ENCODE measurements around the gene AMDHD1.

The AMDHD1 gene

DNA sequence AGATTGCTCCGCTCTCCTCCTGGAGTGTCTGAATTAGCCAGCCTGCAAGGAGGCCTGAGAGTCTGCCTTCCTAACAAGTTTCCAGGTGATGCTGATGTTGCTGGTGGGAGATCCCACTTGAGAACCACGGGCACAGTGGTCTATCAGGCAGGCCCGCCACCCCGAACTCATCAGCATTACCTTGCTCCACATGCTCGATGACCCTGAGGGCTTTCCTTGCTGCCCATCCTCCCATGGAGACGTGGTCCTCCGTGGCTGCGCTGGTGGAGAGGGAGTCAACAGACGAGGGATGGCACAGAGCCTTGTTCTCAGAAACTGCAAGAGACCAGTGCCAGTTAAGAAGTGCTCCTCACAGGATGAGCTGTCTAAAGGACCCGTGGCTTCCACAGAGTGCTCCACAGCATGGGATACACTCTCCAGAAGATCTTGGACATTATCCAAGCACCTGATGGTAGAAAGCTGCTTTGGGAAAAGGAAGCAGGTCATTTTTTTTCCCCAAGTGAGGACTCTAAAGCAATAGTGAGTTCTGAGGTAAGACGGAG, 34.7 kb downstream of the AMDHD1 start:
- no peaks in the 10 kb centered on the region for H3K9me3 ChIP-seq (ENCODE audit: control insufficient read depth, low read length)
- no peak overlapping the region for H3K4me3 ChIP-seq (ENCODE audit: insufficient read depth, low read depth, low read length, poor library complexity, severe bottlenecking)
- no peak overlapping the region for H3K27ac ChIP-seq (ENCODE audit: insufficient read depth, low read length, poor library complexity, severe bottlenecking)
- no peaks in the 10 kb centered on the region for H3K27me3 ChIP-seq (replicated peaks; ENCODE audit: control insufficient read depth, insufficient read depth, low read length, poor library complexity, severe bottlenecking)
- DNase-seq = no peak
- H3K36me3 ChIP-seq (ENCODE audit: control insufficient read depth, insufficient read depth, low read length) = no peaks in the 10 kb centered on the region
- no peaks in the 10 kb centered on the region for H3K4me1 ChIP-seq (ENCODE audit: control insufficient read depth, insufficient read depth, low read length, poor library complexity, severe bottlenecking)

DNA sequence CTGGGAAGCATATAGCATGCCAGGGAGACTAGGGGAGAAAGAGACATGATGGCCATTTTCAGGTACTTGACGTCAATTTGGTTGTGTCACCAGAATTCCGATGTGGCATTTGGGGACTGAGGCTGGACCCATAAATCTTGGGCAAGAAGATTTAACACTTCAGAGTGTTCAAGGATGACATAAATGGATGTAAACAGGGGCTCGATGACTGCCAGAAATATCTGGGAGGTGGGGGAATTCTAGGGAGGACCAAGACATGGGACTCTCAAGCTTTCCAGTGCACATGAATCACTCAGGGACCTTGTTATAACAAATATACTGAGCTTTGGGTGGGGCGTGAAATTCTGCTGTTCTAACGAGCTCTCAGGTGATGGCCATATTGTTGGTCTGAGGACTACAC, 35.2 kb downstream of the AMDHD1 start:
- Histone ChIP-seq H3K27me3 (replicated peaks; ENCODE audit: control insufficient read depth, insufficient read depth, low read length, poor library complexity, severe bottlenecking) (no peaks in the 10 kb centered on the region), H3K4me1 (ENCODE audit: control insufficient read depth, insufficient read depth, low read length, poor library complexity, severe bottlenecking) (no peaks in the 10 kb centered on the region), H3K36me3 (ENCODE audit: control insufficient read depth, insufficient read depth, low read length) (no peaks in the 10 kb centered on the region), H3K9me3 (ENCODE audit: control insufficient read depth, low read length) (no peaks in the 10 kb centered on the region), H3K27ac (ENCODE audit: insufficient read depth, low read length, poor library complexity, severe bottlenecking) (no peak overlapping the region), H3K4me3 (ENCODE audit: insufficient read depth, low read depth, low read length, poor library complexity, severe bottlenecking) (no peak overlapping the region)
- no peak for DNase-seq

DNA sequence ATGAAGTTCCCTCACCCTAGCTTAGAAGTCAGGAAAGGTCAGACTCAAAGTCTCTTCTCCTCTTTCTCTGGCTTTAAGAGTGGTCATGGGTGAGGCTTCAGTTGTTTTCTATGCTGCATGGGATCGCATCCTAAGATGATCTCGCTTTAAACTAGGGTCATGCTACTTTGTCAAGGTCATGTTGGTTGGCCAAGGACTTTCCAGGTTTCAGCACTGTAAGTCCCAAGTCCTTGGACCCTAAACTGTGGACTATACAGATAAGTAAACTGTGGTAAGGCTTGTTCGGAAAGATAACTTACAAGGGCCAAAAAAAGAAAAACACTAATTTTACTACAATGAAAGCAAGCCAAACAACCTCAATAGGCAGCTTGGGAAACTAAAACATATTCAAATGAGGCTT, 35.6 kb downstream of the AMDHD1 start:
- no peaks in the 10 kb centered on the region for H3K36me3 ChIP-seq (ENCODE audit: control insufficient read depth, insufficient read depth, low read length)
- no peak overlapping the region for H3K4me3 ChIP-seq (ENCODE audit: insufficient read depth, low read depth, low read length, poor library complexity, severe bottlenecking)
- DNase-seq = no peak
- H3K9me3 ChIP-seq (ENCODE audit: control insufficient read depth, low read length) = no peaks in the 10 kb centered on the region
- no peaks in the 10 kb centered on the region for H3K27me3 ChIP-seq (replicated peaks; ENCODE audit: control insufficient read depth, insufficient read depth, low read length, poor library complexity, severe bottlenecking)
- no peak overlapping the region for H3K27ac ChIP-seq (ENCODE audit: insufficient read depth, low read length, poor library complexity, severe bottlenecking)
- no peaks in the 10 kb centered on the region for H3K4me1 ChIP-seq (ENCODE audit: control insufficient read depth, insufficient read depth, low read length, poor library complexity, severe bottlenecking)

DNA sequence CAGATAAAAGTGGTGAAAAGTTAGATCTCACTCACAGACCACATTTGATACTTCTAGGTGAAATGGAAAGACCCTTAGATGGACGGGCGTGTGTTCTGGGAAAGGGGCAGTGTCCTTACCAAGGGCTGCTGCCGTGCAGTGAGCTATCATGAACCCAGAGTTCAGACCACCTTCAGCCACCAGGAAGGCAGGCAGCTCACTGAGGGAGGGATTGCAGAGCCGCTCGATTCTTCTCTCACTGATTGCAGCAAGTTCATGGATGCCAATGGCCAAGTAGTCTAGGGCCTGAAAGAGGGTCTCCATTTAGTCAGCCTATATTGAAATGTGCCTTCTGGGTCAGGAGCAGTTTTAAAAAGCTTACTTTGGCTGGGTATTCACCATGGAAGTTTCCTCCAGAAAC, 37.3 kb downstream of the AMDHD1 start:
- Histone ChIP-seq H3K4me1 (ENCODE audit: control insufficient read depth, insufficient read depth, low read length, poor library complexity, severe bottlenecking) (no peaks in the 10 kb centered on the region), H3K27me3 (replicated peaks; ENCODE audit: control insufficient read depth, insufficient read depth, low read length, poor library complexity, severe bottlenecking) (no peaks in the 10 kb centered on the region), H3K36me3 (ENCODE audit: control insufficient read depth, insufficient read depth, low read length) (no peaks in the 10 kb centered on the region), H3K4me3 (ENCODE audit: insufficient read depth, low read depth, low read length, poor library complexity, severe bottlenecking) (no peak overlapping the region), H3K9me3 (ENCODE audit: control insufficient read depth, low read length) (no peaks in the 10 kb centered on the region), H3K27ac (ENCODE audit: insufficient read depth, low read length, poor library complexity, severe bottlenecking) (no peak overlapping the region)
- no peak for DNase-seq

DNA sequence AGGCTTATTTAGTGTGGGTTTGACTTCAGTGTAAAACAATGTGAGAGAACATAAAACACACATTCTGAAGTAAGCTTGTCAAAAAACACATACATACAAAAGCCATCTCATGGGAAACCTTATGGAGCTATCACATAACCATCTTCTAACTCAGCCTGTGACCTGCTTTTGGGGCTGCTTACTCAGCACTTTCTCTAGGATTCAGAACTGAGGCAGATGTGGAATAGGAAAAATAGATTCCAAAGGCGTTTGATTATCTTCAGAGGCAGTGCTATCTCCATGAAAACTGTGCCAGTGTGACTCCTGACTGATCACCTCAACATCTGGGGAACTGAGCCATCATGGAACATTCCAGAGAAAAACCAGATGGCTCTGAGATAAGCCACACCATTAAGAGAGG, 39.5 kb downstream of the AMDHD1 start:
- no peak for DNase-seq

DNA sequence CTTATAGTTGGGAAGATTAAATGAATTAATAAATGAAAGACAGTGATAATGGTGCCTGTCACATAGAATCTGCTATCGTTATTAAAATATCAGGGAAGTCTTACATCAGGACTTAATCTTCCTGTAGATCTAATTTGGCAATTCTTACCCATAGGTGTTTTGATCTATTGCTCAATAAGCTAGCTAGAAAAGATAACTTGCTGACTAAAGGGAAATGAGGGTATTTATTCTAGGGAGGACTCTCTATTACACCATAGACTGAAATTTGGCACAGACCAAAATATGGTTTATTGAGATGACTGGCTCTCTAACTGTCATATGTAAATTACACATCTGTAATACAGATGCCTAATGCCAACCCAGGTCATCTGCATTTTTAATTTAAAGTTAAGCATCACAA, 41.6 kb downstream of the AMDHD1 start:
- no peaks in the 10 kb centered on the region for H3K9me3 ChIP-seq (ENCODE audit: control insufficient read depth, low read length)
- H3K36me3 ChIP-seq (ENCODE audit: control insufficient read depth, insufficient read depth, low read length) = no peaks in the 10 kb centered on the region
- H3K27me3 ChIP-seq (replicated peaks; ENCODE audit: control insufficient read depth, insufficient read depth, low read length, poor library complexity, severe bottlenecking) = no peaks in the 10 kb centered on the region
- H3K4me1 ChIP-seq (ENCODE audit: control insufficient read depth, insufficient read depth, low read length, poor library complexity, severe bottlenecking) = no peaks in the 10 kb centered on the region
- no peak for DNase-seq
- no peak overlapping the region for H3K27ac ChIP-seq (ENCODE audit: insufficient read depth, low read length, poor library complexity, severe bottlenecking)
- no peak overlapping the region for H3K4me3 ChIP-seq (ENCODE audit: insufficient read depth, low read depth, low read length, poor library complexity, severe bottlenecking)

More for the DNA sequence above, 39.5 kb downstream of the AMDHD1 start:
- Histone ChIP-seq H3K9me3 (ENCODE audit: control insufficient read depth, low read length) (no peaks in the 10 kb centered on the region), H3K27ac (ENCODE audit: insufficient read depth, low read length, poor library complexity, severe bottlenecking) (no peak overlapping the region), H3K4me3 (ENCODE audit: insufficient read depth, low read depth, low read length, poor library complexity, severe bottlenecking) (no peak overlapping the region), H3K27me3 (replicated peaks; ENCODE audit: control insufficient read depth, insufficient read depth, low read length, poor library complexity, severe bottlenecking) (no peaks in the 10 kb centered on the region), H3K36me3 (ENCODE audit: control insufficient read depth, insufficient read depth, low read length) (no peaks in the 10 kb centered on the region), H3K4me1 (ENCODE audit: control insufficient read depth, insufficient read depth, low read length, poor library complexity, severe bottlenecking) (no peaks in the 10 kb centered on the region)

DNA sequence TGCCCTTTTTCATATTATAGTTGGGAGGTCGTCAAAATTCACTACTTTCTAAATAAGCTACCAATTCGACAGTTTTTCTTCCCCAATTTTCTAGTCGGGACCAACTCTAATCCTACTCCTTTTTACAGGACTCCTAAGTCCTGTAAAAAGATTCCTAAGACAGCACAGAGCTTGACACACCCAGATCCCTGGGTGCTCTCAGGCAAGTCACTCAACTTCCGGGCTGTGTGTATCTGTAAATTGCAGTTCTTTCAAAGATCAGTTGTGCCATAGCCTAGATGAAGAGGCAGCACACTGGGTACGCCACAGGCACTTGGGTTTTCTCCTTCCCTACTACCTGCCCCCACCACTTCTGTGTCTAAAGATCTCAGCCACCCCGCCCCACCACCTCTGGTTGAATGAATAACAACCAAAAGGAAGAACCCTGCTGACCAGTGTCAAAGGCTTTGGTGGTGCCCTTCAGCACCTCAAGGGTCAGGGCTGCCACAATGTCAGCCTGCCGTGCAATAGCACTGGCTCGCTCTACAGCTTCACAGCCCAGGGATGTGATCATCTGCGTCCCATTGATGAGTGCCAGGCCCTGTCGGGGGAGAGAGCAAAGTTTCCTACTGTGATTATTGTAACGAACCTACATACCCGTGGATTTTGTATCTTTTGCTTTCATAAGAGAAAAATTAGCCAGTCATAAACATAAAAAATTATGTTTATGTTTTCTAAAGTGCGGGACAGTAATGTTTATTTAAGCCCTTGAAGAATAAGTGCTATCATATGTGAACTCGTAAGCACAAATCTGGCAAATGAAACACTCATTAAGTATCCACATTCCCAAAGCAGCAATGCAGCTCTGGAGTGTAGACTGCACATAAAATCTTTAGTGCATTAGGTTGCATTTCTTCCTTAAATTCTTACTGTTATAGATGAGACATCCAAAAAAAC, 43.8 kb downstream of the AMDHD1 start:
- Histone ChIP-seq H3K36me3 (ENCODE audit: control insufficient read depth, insufficient read depth, low read length) (no peaks in the 10 kb centered on the region), H3K4me1 (ENCODE audit: control insufficient read depth, insufficient read depth, low read length, poor library complexity, severe bottlenecking) (no peaks in the 10 kb centered on the region), H3K27me3 (replicated peaks; ENCODE audit: control insufficient read depth, insufficient read depth, low read length, poor library complexity, severe bottlenecking) (no peaks in the 10 kb centered on the region), H3K4me3 (ENCODE audit: insufficient read depth, low read depth, low read length, poor library complexity, severe bottlenecking) (no peak overlapping the region), H3K9me3 (ENCODE audit: control insufficient read depth, low read length) (no peaks in the 10 kb centered on the region), H3K27ac (ENCODE audit: insufficient read depth, low read length, poor library complexity, severe bottlenecking) (no peak overlapping the region)
- no peak for DNase-seq

DNA sequence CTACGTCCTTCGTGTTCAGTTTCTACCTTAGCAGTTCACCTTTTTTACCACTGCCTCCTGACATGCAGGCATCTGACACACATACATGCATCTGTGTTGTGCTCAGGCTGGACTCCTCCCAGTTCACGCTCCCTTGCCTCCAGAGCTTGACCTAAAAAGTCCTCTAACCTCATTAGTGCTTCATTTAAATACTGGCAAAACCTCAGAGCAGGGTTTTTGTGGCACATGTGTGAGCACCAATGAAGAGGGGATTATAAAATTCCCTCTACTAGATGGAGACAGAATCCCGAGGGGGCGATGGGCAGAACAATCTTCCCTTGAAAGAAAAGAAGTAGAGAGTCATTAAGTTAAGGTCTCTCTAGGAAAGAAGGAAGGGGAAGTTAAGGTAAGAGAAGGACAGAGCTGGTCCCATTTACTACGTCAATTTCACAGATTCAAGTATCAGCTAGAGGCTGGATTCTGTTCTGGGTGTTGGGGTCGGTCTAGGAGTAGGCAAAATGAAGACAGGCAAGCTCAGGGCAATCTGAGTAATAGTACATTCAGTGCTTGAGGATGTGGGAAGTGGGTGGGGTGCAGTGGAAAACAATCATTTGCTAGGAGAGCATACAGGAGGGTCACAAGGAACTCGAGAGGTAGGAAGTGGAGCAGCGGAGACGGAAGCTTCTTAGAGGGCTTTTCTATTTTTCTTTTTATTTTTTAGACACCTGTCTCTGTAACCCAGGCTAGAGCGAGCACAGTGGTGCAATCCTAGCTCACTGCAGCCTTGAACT, 45.6 kb downstream of the AMDHD1 start:
- no peaks in the 10 kb centered on the region for H3K9me3 ChIP-seq (ENCODE audit: control insufficient read depth, low read length)
- no peak for DNase-seq
- no peak overlapping the region for H3K27ac ChIP-seq (ENCODE audit: insufficient read depth, low read length, poor library complexity, severe bottlenecking)
- no peaks in the 10 kb centered on the region for H3K36me3 ChIP-seq (ENCODE audit: control insufficient read depth, insufficient read depth, low read length)
- H3K4me1 ChIP-seq (ENCODE audit: control insufficient read depth, insufficient read depth, low read length, poor library complexity, severe bottlenecking) = no peaks in the 10 kb centered on the region
- no peak overlapping the region for H3K4me3 ChIP-seq (ENCODE audit: insufficient read depth, low read depth, low read length, poor library complexity, severe bottlenecking)
- no peaks in the 10 kb centered on the region for H3K27me3 ChIP-seq (replicated peaks; ENCODE audit: control insufficient read depth, insufficient read depth, low read length, poor library complexity, severe bottlenecking)

DNA sequence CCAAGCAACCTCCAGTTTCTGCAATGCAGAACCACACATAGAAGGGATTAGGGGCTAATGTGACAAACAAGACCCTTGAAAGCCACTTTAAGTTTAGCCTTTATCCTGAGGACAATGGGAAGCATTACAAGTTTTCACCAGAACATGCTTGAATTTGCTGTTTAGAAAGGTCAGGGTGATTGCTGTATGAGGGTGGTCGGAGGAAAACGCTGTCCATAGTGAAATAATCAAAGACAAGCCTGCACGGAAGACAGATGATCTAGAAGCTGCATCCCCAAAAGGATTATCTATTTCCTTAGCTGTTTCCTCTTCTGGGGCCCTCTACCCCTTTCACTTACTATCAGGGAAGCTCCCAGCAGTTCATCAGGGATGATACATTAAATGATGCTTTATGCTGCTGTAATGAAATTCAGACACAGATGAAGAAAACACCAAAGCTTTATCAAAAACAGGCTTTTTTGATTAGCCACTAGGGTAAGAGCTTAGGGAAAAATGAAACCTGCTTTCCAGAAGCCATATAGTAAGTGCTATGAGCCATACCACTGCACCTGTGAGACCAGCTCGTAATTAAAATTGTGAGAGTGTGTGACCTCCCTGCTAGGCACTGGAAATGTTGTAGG, 46.5 kb downstream of the AMDHD1 start:
- H3K4me1 ChIP-seq (ENCODE audit: control insufficient read depth, insufficient read depth, low read length, poor library complexity, severe bottlenecking) = no peaks in the 10 kb centered on the region
- no peaks in the 10 kb centered on the region for H3K9me3 ChIP-seq (ENCODE audit: control insufficient read depth, low read length)
- H3K4me3 ChIP-seq (ENCODE audit: insufficient read depth, low read depth, low read length, poor library complexity, severe bottlenecking) = no peak overlapping the region
- H3K27ac ChIP-seq (ENCODE audit: insufficient read depth, low read length, poor library complexity, severe bottlenecking) = no peak overlapping the region
- H3K36me3 ChIP-seq (ENCODE audit: control insufficient read depth, insufficient read depth, low read length) = no peaks in the 10 kb centered on the region
- H3K27me3 ChIP-seq (replicated peaks; ENCODE audit: control insufficient read depth, insufficient read depth, low read length, poor library complexity, severe bottlenecking) = no peaks in the 10 kb centered on the region
- no peak for DNase-seq

Measured in effector memory CD4-positive, alpha-beta T cell (primary cell).